SK-N-SH treated with all-trans-retinoic acid at 6 μM for 48 hours (cell line): ENCODE data around the gene YEATS2.

Source experiments
- ATAC-seq: fragments of 200-7000 bp; cut with Tn5 transposase; 3 replicates; pipeline ENCODE4 v1.9.1; 2020; ENCODE audit warnings: mild to moderate bottlenecking, moderate library complexity
- CREB5 ChIP-seq: fragments of 250-450 bp; sonication (Bioruptor Pico); IDR thresholded peaks from 2 replicates; pipeline ENCODE4 v1.5.1; 2020; ENCODE audit warnings: low read depth, mild to moderate bottlenecking, moderate library complexity
- CSDC2 ChIP-seq: fragments of 250-450 bp; sonication (Bioruptor Pico); IDR thresholded peaks from 2 replicates; pipeline ENCODE4 v1.5.0; 2020; ENCODE audit warnings: mild to moderate bottlenecking, moderate library complexity
- CSRNP3 ChIP-seq: fragments of 250-450 bp; sonication (Bioruptor Pico); IDR thresholded peaks from 2 replicates; pipeline ENCODE4 v1.5.1; 2021; ENCODE audit warnings: mild to moderate bottlenecking, moderate library complexity
- GLIS3 ChIP-seq: fragments of 250-450 bp; sonication (Bioruptor Pico); IDR thresholded peaks from 2 replicates; pipeline ENCODE4 v1.5.0; 2020; ENCODE audit warnings: mild to moderate bottlenecking, moderate library complexity
- ISL1 ChIP-seq: fragments of 250-450 bp; sonication (Bioruptor Pico); IDR thresholded peaks from 2 replicates; pipeline ENCODE4 v2.1.2; 2022; ENCODE audit warnings: mild to moderate bottlenecking, moderate library complexity
- OSR1 ChIP-seq: fragments of 250-450 bp; sonication (Bioruptor Pico); IDR thresholded peaks from 2 replicates; pipeline ENCODE4 v1.8.0; 2022; ENCODE audit warnings: moderate library complexity, mild to moderate bottlenecking, inconsistent platforms
- PATZ1 ChIP-seq: fragments of 250-450 bp; sonication (Bioruptor Pico); IDR thresholded peaks from 2 replicates; pipeline ENCODE4 v1.8.0; 2020; ENCODE audit warnings: mild to moderate bottlenecking, moderate library complexity, borderline replicate concordance
- PPARA ChIP-seq: fragments of 250-450 bp; sonication (Bioruptor Pico); IDR thresholded peaks from 2 replicates; pipeline ENCODE4 v1.5.0; 2020; ENCODE audit warnings: mild to moderate bottlenecking, borderline replicate concordance
- RARB ChIP-seq: fragments of 250-450 bp; sonication (Bioruptor Pico); IDR thresholded peaks from 2 replicates; pipeline ENCODE4 v1.8.0; 2021; ENCODE audit warnings: mild to moderate bottlenecking, moderate library complexity
- TSHZ2 ChIP-seq: fragments of 250-450 bp; sonication (Bioruptor Pico); IDR thresholded peaks from 2 replicates; pipeline ENCODE4 v1.5.0; 2020; ENCODE audit warnings: mild to moderate bottlenecking, moderate library complexity
- ZC3H10 ChIP-seq: fragments of 250-450 bp; sonication (Bioruptor Pico); IDR thresholded peaks from 2 replicates; pipeline ENCODE4 v1.5.1; 2021; ENCODE audit warnings: mild to moderate bottlenecking, moderate library complexity
- ZFP3 ChIP-seq: fragments of 250-450 bp; sonication (Bioruptor Pico); IDR thresholded peaks from 2 replicates; pipeline ENCODE4 v1.5.0; 2020; ENCODE audit warnings: mild to moderate bottlenecking, moderate library complexity
- ZFP30 ChIP-seq: fragments of 450-650 bp; formaldehyde crosslinking; IDR thresholded peaks from 2 replicates; pipeline ENCODE4 v1.5.0; 2022; ENCODE audit warnings: mild to moderate bottlenecking, moderate library complexity
- ZNF565 ChIP-seq: fragments of 450-650 bp; formaldehyde crosslinking; conservative IDR thresholded peaks from 2 replicates; pipeline ENCODE4 v1.5.0; 2020; ENCODE audit warnings: low read depth, mild to moderate bottlenecking, moderate library complexity

Gene YEATS2

GRCh38 chr3:183818041-183818620 lies 120.5 kb downstream of the YEATS2 start:
- ATAC-seq = no peak

GRCh38 chr3:183818706-183819624 lies 121.4 kb downstream of the YEATS2 start:
- ATAC-seq = no peak
- TF ChIP-seq CREB5 (CRISPR knock-in tag) = no peak
- TF ChIP-seq PPARA (CRISPR knock-in tag) = no peak
- TF ChIP-seq TSHZ2 = no peak
- no peak for TF ChIP-seq OSR1
- no peak for TF ChIP-seq ZFP30 (CRISPR knock-in tag)
- no peak for TF ChIP-seq PATZ1 (CRISPR knock-in tag)
- no peak for TF ChIP-seq ZC3H10 (CRISPR knock-in tag)
- TF ChIP-seq GLIS3 (CRISPR knock-in tag) = no peak
- no peak for TF ChIP-seq RARB
- no peak for TF ChIP-seq ZFP3 (CRISPR knock-in tag)
- no peak for TF ChIP-seq CSDC2 (CRISPR knock-in tag)
- TF ChIP-seq CSRNP3 (CRISPR knock-in tag) = no peak

More at GRCh38 chr3:183818041-183818620, 120.5 kb downstream of the YEATS2 start:
- TF ChIP-seq TSHZ2 = no peak
- no peak for TF ChIP-seq PATZ1 (CRISPR knock-in tag)
- TF ChIP-seq RARB = no peak
- no peak for TF ChIP-seq ISL1
- no peak for TF ChIP-seq CSDC2 (CRISPR knock-in tag)
- no peak for TF ChIP-seq ZNF565 (CRISPR knock-in tag)
- no peak for TF ChIP-seq OSR1
- no peak for TF ChIP-seq CSRNP3 (CRISPR knock-in tag)
